ENCODE results near the gene TBCD. TPM values are rescaled to one million over a fixed set of nuclear protein-coding genes. Genes with fewer than 3 reads are reported as not detected.

Gene TBCD
- total RNA-seq, 3 donors from 2014 or later = 41.3 to 76.0 (median 55.4) TPM

DNA sequence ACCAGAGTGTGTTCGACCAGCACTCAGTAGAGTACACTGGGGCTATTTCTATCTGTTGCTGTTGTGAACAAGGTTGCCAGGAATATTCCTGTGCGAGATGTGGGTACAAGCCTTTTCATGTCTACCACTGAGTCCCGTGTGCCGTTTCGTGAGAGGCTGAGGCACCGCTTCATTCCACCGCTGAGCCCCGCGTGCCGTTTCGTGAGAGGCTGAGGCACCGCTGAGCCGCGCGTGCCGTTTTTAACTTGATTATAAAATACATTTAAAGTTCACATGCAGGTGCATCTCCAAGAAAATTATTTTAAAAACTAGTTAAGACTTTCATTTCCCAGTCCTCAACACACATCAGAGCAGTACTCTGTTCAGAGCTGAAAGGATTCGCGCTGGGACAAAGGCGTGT lies 166.6 kb downstream of the TBCD start:
- no peak overlapping the region for H3K4me3 ChIP-seq
- intact Hi-C loops (cut with DNase I, micrococcal nuclease) = no loop called here
- H3K9me3 ChIP-seq = no peaks in the 10 kb centered on the region
- TF ChIP-seq, protein P1, sequence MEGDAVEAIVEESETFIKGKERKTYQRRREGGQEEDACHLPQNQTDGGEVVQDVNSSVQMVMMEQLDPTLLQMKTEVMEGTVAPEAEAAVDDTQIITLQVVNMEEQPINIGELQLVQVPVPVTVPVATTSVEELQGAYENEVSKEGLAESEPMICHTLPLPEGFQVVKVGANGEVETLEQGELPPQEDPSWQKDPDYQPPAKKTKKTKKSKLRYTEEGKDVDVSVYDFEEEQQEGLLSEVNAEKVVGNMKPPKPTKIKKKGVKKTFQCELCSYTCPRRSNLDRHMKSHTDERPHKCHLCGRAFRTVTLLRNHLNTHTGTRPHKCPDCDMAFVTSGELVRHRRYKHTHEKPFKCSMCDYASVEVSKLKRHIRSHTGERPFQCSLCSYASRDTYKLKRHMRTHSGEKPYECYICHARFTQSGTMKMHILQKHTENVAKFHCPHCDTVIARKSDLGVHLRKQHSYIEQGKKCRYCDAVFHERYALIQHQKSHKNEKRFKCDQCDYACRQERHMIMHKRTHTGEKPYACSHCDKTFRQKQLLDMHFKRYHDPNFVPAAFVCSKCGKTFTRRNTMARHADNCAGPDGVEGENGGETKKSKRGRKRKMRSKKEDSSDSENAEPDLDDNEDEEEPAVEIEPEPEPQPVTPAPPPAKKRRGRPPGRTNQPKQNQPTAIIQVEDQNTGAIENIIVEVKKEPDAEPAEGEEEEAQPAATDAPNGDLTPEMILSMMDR (IDR thresholded peaks at IDR 0.05) = no peak
- ATAC-seq (no peak), DNase-seq (no peak)
- no peaks in the 10 kb centered on the region for H3K36me3 ChIP-seq (ENCODE audit: low read depth)
- no peaks in the 10 kb centered on the region for H3K4me1 ChIP-seq (ENCODE audit: low read depth)

DNA sequence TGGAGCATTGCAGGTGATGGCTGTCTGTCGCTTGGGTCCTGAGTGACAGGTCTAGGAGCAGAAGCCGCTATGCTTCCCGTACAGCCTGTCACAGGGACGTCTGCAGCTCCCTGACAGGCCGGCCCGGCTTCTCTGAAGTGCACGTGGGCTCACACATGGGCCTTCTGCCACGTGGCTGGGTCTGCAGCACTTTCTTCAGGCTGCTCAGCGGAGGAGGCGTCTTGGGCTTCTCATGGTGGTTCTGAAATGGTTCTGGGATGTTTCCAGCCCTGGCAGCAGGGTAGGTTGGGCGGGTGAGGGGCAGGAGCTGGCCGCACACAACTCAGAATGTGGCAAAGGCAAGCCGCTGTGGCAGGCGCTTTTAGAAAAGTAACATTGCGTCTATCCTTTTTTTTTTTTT lies 168.3 kb downstream of the TBCD start:
- TF ChIP-seq, protein P1 (IDR thresholded peaks at IDR 0.05) = no peak
- H3K4me1 ChIP-seq (ENCODE audit: low read depth) = no peaks in the 10 kb centered on the region
- H3K9me3 ChIP-seq = no peaks in the 10 kb centered on the region
- no peak overlapping the region for H3K4me3 ChIP-seq
- intact Hi-C loops (cut with DNase I, micrococcal nuclease) = no loop called here
- ATAC-seq = no peak
- peak in 1 of 3 donors; percentile 25 for DNase-seq
- no peaks in the 10 kb centered on the region for H3K36me3 ChIP-seq (ENCODE audit: low read depth)

DNA sequence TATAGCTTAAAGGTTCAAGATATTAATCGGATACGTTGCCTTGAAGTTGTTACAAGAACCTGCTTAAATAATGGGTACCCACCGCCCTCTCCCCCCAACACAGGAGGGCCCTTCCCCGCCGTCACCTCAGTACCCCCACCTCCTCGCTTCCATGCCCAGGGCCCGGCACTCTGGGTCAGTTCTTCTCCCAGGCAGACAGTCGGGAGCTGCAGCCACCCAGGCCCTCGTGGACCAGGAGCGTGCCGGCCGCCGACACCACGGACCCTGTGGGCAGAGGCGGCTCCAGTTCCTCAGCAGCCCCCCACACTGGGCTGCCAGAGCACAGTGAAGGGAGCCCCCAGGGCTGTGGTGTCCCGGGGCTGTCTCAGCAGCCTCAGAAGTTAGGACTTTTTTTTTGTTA lies 168.8 kb downstream of the TBCD start:
- Histone ChIP-seq H3K4me1 (ENCODE audit: low read depth) (no peaks in the 10 kb centered on the region), H3K9me3 (no peaks in the 10 kb centered on the region), H3K36me3 (ENCODE audit: low read depth) (no peaks in the 10 kb centered on the region), H3K4me3 (no peak overlapping the region)
- TF ChIP-seq, protein P1 (IDR thresholded peaks at IDR 0.05) = no peak
- ATAC-seq (no peak), DNase-seq (peak in 1 of 3 donors; percentile 39)
- intact Hi-C loops (cut with DNase I, micrococcal nuclease) = no loop called here

DNA sequence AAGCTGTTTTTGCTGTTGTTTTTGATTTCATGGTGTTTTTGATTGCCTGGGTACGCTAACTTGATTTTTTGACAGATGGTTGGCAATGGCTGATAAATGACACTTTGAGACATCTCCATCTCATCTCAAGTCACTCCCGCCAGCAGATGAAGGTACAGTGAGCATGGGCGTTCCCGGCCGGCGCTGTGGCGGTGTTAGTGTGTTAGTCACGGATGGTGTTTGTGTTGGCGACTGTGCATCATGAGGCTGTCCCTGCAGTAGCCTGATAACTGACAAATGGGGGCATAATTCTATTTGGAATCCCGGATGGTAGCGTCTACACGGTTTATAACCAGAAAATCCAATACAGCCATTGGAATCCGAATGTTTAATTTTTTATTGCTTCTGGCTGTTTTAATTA lies 169.6 kb downstream of the TBCD start:
- no peaks in the 10 kb centered on the region for H3K9me3 ChIP-seq
- H3K4me3 ChIP-seq = no peak overlapping the region
- ATAC-seq = no peak
- DNase-seq = peak in 1 of 3 donors; percentile 28
- H3K4me1 ChIP-seq (ENCODE audit: low read depth) = no peaks in the 10 kb centered on the region
- TF ChIP-seq, protein P1 (IDR thresholded peaks at IDR 0.05) = no peak
- intact Hi-C loops (cut with DNase I, micrococcal nuclease) = no loop called here
- no peaks in the 10 kb centered on the region for H3K36me3 ChIP-seq (ENCODE audit: low read depth)

DNA sequence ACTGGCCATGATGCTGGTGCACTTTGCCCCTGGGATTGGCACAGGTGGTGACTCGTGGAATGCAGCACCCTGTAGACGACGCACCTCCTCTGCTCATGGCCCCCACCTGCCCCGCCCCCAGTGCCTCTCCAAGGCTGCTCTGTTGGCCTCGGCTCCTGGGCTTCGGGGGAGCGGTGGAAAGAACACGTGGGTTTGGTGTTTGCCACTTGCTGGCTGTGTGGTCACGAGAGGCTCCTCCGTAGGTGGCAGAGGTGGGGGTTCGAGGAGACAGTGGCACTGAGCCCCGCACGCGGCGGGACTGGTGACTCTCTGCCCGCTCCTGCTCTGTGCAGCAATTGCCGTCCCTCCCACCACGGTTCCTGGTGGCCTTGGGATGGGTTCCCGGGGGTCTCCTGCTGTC lies 170.8 kb downstream of the TBCD start:
- no peaks in the 10 kb centered on the region for H3K36me3 ChIP-seq (ENCODE audit: low read depth)
- intact Hi-C loops (cut with DNase I, micrococcal nuclease) = no loop called here
- no peaks in the 10 kb centered on the region for H3K9me3 ChIP-seq
- TF ChIP-seq, protein P1 (IDR thresholded peaks at IDR 0.05) = no peak
- DNase-seq (peak in 1 of 3 donors; percentile 33), ATAC-seq (peak; percentile 61)
- no peak overlapping the region for H3K4me3 ChIP-seq
- no peaks in the 10 kb centered on the region for H3K4me1 ChIP-seq (ENCODE audit: low read depth)

Data from mucosa of descending colon (tissue), 3 donors.